ENCODE results near the gene HSD11B1L. TPM values are rescaled to one million over a fixed set of nuclear protein-coding genes. Genes with fewer than 3 reads are reported as not detected.

Gene HSD11B1L
- total RNA-seq, 2 experiments from 2014 or later: 2.4 to 2.9 TPM

DNA sequence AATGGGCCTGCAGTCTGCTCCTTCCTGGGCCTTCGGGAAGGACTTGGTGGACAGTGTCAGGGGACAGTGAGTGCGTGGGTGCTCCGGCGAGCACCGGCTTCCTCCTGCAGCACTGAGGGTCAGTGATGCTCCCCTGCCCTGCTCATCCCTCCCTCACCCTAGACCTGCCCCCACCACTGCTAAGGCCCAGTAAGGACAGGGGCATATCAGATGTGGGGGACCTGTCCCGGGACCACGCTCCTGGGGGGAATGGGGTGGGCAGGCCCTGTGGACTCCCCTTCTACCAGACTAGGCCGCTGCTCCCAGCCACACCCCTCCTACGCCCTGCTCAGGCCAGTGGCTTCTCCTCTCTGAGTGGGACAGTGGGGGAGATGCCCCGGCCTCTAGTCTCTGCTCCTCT, 3.7 kb upstream of the HSD11B1L start:
- H3K27ac Mint-ChIP-seq: no peak overlapping the region
- H3K4me1 Mint-ChIP-seq (ENCODE audit: low read depth): peaks cover 27% of the 10 kb centered on the region
- H3K9me3 Mint-ChIP-seq: no peaks in the 10 kb centered on the region
- no peak overlapping the region for H3K27ac ChIP-seq (ENCODE audit: low read depth in 1 of 2, low read length in 2 of 2)
- ChIA-PET CTCF (no interaction called here), POLR2A (interaction anchor here (1.4 to 2.5 kb wide), 2 partner anchors 13 to 54 kb away, joined by 6 to 12 read pairs; partner anchors contain the start of genes RPL36, SAFB and SAFB2)
- no peaks in the 10 kb centered on the region for H3K27me3 Mint-ChIP-seq
- DNase-seq: peak in 1 of 14 experiments; percentile 38
- H3K36me3 ChIP-seq (ENCODE audit: insufficient read depth, low read length): peaks cover 3% of the 10 kb centered on the region
- peaks cover 24% of the 10 kb centered on the region for H3K4me1 ChIP-seq (ENCODE audit: insufficient read depth, low read length)
- no peak overlapping the region for H3K4me3 ChIP-seq (ENCODE audit: low read length)
- no peaks in the 10 kb centered on the region for H3K9me3 ChIP-seq (ENCODE audit: control insufficient read depth in 1 of 2, insufficient read depth in 1 of 2, low read length in 2 of 2)
- H3K4me3 Mint-ChIP-seq: no peak overlapping the region
- ATAC-seq (ENCODE audit: poor library complexity): no peak
- intact Hi-C loops (cut with DNase I, micrococcal nuclease): no loop called here
- no peaks in the 10 kb centered on the region for H3K27me3 ChIP-seq (ENCODE audit: control insufficient read depth in 1 of 2, insufficient read depth in 2 of 2, low read length in 2 of 2)
- H3K36me3 Mint-ChIP-seq (ENCODE audit: low read depth): peaks cover 10% of the 10 kb centered on the region
- TF ChIP-seq, protein P1, sequence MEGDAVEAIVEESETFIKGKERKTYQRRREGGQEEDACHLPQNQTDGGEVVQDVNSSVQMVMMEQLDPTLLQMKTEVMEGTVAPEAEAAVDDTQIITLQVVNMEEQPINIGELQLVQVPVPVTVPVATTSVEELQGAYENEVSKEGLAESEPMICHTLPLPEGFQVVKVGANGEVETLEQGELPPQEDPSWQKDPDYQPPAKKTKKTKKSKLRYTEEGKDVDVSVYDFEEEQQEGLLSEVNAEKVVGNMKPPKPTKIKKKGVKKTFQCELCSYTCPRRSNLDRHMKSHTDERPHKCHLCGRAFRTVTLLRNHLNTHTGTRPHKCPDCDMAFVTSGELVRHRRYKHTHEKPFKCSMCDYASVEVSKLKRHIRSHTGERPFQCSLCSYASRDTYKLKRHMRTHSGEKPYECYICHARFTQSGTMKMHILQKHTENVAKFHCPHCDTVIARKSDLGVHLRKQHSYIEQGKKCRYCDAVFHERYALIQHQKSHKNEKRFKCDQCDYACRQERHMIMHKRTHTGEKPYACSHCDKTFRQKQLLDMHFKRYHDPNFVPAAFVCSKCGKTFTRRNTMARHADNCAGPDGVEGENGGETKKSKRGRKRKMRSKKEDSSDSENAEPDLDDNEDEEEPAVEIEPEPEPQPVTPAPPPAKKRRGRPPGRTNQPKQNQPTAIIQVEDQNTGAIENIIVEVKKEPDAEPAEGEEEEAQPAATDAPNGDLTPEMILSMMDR (IDR thresholded peaks at IDR 0.05): no peak

DNA sequence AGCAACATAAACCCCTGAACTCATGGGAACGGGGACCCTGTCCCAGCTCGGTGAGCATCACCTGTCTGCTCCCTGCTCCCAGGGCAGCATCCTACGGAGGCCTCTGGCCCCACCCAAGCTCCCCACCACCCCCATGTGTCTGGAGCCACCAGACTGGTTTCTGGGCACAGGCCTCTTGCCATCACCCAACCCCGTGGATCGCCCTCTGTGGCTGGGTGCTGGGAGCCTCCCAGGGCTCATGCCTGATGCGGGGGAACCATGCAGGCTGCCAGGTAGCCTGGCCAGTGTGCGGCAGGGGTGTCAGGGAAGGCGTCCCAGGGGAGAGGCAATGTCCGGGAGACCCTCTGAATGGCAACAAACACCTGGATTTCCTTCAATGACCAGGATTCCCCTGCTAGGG, 3.2 kb upstream of the HSD11B1L start:
- H3K27me3 ChIP-seq (ENCODE audit: control insufficient read depth in 1 of 2, insufficient read depth in 2 of 2, low read length in 2 of 2): no peaks in the 10 kb centered on the region
- intact Hi-C loops (cut with DNase I, micrococcal nuclease): no loop called here
- peaks cover 3% of the 10 kb centered on the region for H3K36me3 ChIP-seq (ENCODE audit: insufficient read depth, low read length)
- TF ChIP-seq, protein P1 (IDR thresholded peaks at IDR 0.05): no peak
- ChIA-PET POLR2A (interaction anchor here (2.5 kb wide), 1 partner anchor 55 kb away, joined by 12 read pairs; the partner anchor contains the start of genes SAFB and SAFB2), CTCF (no interaction called here)
- ATAC-seq (ENCODE audit: poor library complexity): no peak
- H3K27ac ChIP-seq (ENCODE audit: low read depth in 1 of 2, low read length in 2 of 2): no peak overlapping the region
- no peak overlapping the region for H3K4me3 ChIP-seq (ENCODE audit: low read length)
- H3K4me1 ChIP-seq (ENCODE audit: insufficient read depth, low read length): peaks cover 24% of the 10 kb centered on the region
- Mint-ChIP-seq H3K27me3 (no peaks in the 10 kb centered on the region), H3K36me3 (ENCODE audit: low read depth) (peaks cover 10% of the 10 kb centered on the region), H3K4me3 (no peak overlapping the region), H3K4me1 (ENCODE audit: low read depth) (peaks cover 30% of the 10 kb centered on the region), H3K27ac (no peak overlapping the region), H3K9me3 (no peaks in the 10 kb centered on the region)
- no peaks in the 10 kb centered on the region for H3K9me3 ChIP-seq (ENCODE audit: control insufficient read depth in 1 of 2, insufficient read depth in 1 of 2, low read length in 2 of 2)
- DNase-seq: peak in 1 of 14 experiments; percentile 35

DNA sequence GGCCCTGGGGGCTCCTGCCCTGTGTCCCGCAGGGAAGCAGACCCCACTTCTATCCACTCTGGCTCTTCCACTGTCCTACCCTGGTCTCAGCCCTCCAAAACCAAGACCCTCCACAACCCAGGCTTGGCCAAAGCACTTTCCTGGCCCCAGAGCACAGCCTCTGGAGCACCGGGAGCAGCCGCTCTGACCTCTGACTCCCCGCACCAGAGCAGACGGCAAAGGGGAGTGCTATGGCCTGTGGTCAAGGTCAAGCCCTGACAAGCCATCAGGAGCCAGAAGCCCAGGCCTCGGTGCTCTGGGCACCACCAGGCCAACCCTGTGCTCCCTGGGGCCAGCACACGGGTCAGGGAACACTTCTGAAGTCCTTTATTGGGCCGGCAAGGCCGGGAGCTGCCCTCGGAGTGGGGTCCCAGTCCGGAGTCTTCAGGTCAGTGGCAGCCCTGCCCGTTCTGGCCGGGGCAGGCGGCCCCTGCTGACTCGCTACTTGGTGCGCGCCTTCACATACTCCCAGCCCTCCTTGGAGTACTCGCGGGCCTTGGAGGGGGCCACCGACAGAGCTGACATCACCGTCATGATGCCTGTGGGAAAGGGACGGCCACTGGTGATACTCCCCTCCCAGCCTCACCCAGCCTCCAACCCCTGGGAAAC, 2.6 kb upstream of the HSD11B1L start:
- ATAC-seq (ENCODE audit: poor library complexity) (no peak), DNase-seq (peak in 1 of 14 experiments; percentile 40)
- Mint-ChIP-seq H3K4me1 (ENCODE audit: low read depth) (peaks cover 30% of the 10 kb centered on the region), H3K9me3 (no peaks in the 10 kb centered on the region), H3K27ac (no peak overlapping the region), H3K36me3 (ENCODE audit: low read depth) (peaks cover 10% of the 10 kb centered on the region), H3K27me3 (no peaks in the 10 kb centered on the region), H3K4me3 (no peak overlapping the region)
- TF ChIP-seq, protein P1 (IDR thresholded peaks at IDR 0.05): no peak
- Histone ChIP-seq H3K27me3 (ENCODE audit: control insufficient read depth in 1 of 2, insufficient read depth in 2 of 2, low read length in 2 of 2) (no peaks in the 10 kb centered on the region), H3K9me3 (ENCODE audit: control insufficient read depth in 1 of 2, insufficient read depth in 1 of 2, low read length in 2 of 2) (no peaks in the 10 kb centered on the region), H3K27ac (ENCODE audit: low read depth in 1 of 2, low read length in 2 of 2) (no peak overlapping the region), H3K4me1 (ENCODE audit: insufficient read depth, low read length) (peaks cover 24% of the 10 kb centered on the region), H3K4me3 (ENCODE audit: low read length) (no peak overlapping the region), H3K36me3 (ENCODE audit: insufficient read depth, low read length) (peaks cover 3% of the 10 kb centered on the region)
- POLR2A ChIA-PET: interaction anchor here (2.0 kb wide), 1 partner anchor 12 kb away, joined by 11 read pairs; the partner anchor contains the start of gene RPL36
- intact Hi-C loops (cut with DNase I, micrococcal nuclease): loop anchor here in 1 of 2 experiments (2.0 kb wide), 1 partner anchor 53 kb away; no protein-coding TSS in a partner anchor
- CTCF ChIA-PET: no interaction called here

Data from CD4-positive, alpha-beta T cell (primary cell).